Astrocyte (in vitro differentiated cells and primary cell): ENCODE data around the gene THOC6. TPM values are rescaled to one million over a fixed set of nuclear protein-coding genes. Genes with fewer than 3 reads are reported as not detected.

Experiments used
- DNase-seq: peaks from one replicate; pipeline ENCODE4 v3.0.0-alpha.2; 2010; ENCODE audit warnings: low read depth
- FAIRE-seq: peaks from 2 replicates; lab custom pipeline; 2011; peaks lifted over from hg19 to GRCh38; lab: Jason Lieb, UNC
- H2AFZ ChIP-seq: 2 replicates; pipeline ENCODE4 v1.6.0; 2012; ENCODE audit warnings: low read depth, low read length, inconsistent platforms
- H3K27ac ChIP-seq: 2 replicates; pipeline ENCODE4 v1.5.1; 2011; ENCODE audit warnings: low read depth, low read length, inconsistent platforms
- H3K27me3 ChIP-seq: 2 replicates; pipeline ENCODE4 v1.6.0; 2011; ENCODE audit warnings: low read length, inconsistent platforms; ENCODE audit not compliant: insufficient read depth
- H3K36me3 ChIP-seq: 2 replicates; pipeline ENCODE4 v1.5.1; 2011; ENCODE audit warnings: low read length, inconsistent platforms; ENCODE audit not compliant: insufficient read depth
- H3K4me1 ChIP-seq: 2 replicates; pipeline ENCODE4 v1.5.1; 2011; ENCODE audit warnings: low read length, inconsistent platforms; ENCODE audit not compliant: insufficient read depth
- H3K4me2 ChIP-seq: 2 replicates; pipeline ENCODE4 v1.6.0; 2012; ENCODE audit warnings: low read length, inconsistent platforms
- H3K4me3 ChIP-seq: 2 replicates; pipeline ENCODE4 v1.5.1; 2011; ENCODE audit warnings: low read depth, mild to moderate bottlenecking, low read length, inconsistent platforms; ENCODE audit not compliant: insufficient read depth
- H3K79me2 ChIP-seq: 2 replicates; pipeline ENCODE4 v1.6.0; 2012; ENCODE audit warnings: mild to moderate bottlenecking, low read length, inconsistent platforms; ENCODE audit not compliant: insufficient read depth
- H3K9ac ChIP-seq: 2 replicates; pipeline ENCODE4 v1.6.0; 2012; ENCODE audit warnings: mild to moderate bottlenecking, low read length, inconsistent platforms
- H3K9me3 ChIP-seq: 2 replicates; pipeline ENCODE4 v1.5.1; 2012; ENCODE audit warnings: low read depth, mild to moderate bottlenecking, low read length, inconsistent platforms; ENCODE audit not compliant: insufficient read depth
- H4K20me1 ChIP-seq: 2 replicates; pipeline ENCODE4 v1.6.0; 2012; ENCODE audit warnings: low read length, inconsistent platforms; ENCODE audit not compliant: insufficient read depth
- H3K27ac Mint-ChIP-seq: one replicate; pipeline ENCODE4 v1.8.0; 2021; ENCODE audit warnings: mild to moderate bottlenecking, mixed read lengths; ENCODE audit not compliant: unreplicated experiment
- H3K27me3 Mint-ChIP-seq: one replicate; pipeline ENCODE4 v1.8.0; 2021; ENCODE audit warnings: low read depth, mixed read lengths; ENCODE audit not compliant: unreplicated experiment
- H3K36me3 Mint-ChIP-seq: one replicate; pipeline ENCODE4 v1.8.0; 2021; ENCODE audit warnings: low read depth, mixed read lengths; ENCODE audit not compliant: unreplicated experiment
- H3K4me1 Mint-ChIP-seq: one replicate; pipeline ENCODE4 v1.8.0; 2021; ENCODE audit warnings: low read depth, mixed read lengths; ENCODE audit not compliant: unreplicated experiment
- H3K4me3 Mint-ChIP-seq: one replicate; pipeline ENCODE4 v1.8.0; 2021; ENCODE audit warnings: mild to moderate bottlenecking, moderate library complexity, mixed read lengths; ENCODE audit not compliant: unreplicated experiment
- H3K9me3 Mint-ChIP-seq: one replicate; pipeline ENCODE4 v1.8.0; 2021; ENCODE audit warnings: mild to moderate bottlenecking, mixed read lengths; ENCODE audit not compliant: unreplicated experiment
- CTCF ChIP-seq: IDR thresholded peaks from 2 replicates; pipeline ENCODE4 v1.5.1; 2011; ENCODE audit warnings: low read depth, mild to moderate bottlenecking, inconsistent platforms, low read length, moderate library complexity; ENCODE audit not compliant: insufficient read depth
- EZH2 ChIP-seq: IDR thresholded peaks from 2 replicates; pipeline ENCODE4 v1.6.1; 2012; ENCODE audit warnings: mild to moderate bottlenecking, low read length, inconsistent platforms; ENCODE audit not compliant: insufficient read depth
- total RNA-seq: library from RNA; stranded (reverse); gene quantifications from 2 replicates; pipeline ENCODE4 v1.2.1, GENCODE V29; 2021

The THOC6 gene
- total RNA-seq, 1 donor from 2014 or later = 22.3 TPM

- Histone ChIP-seq H4K20me1 (peaks cover 6% of the 10 kb centered on the region), H3K27me3 (peaks cover 17% of the 10 kb centered on the region), H3K4me2 (no peak overlapping the region), H3K79me2 (peaks cover 5% of the 10 kb centered on the region), H3K9me3 (no peaks in the 10 kb centered on the region), H3K4me3 (no peak overlapping the region), H2AFZ (no peak overlapping the region), H3K9ac (no peak overlapping the region), H3K4me1 (peaks cover 19% of the 10 kb centered on the region), H3K27ac (no peak overlapping the region), H3K36me3 (no peaks in the 10 kb centered on the region)
- no peak for TF ChIP-seq EZH2
- no peak for TF ChIP-seq CTCF
- Mint-ChIP-seq H3K27me3 (no peaks in the 10 kb centered on the region), H3K4me1 (peaks cover 14% of the 10 kb centered on the region), H3K27ac (peak overlapping the region; percentile 81), H3K4me3 (peak overlapping the region; percentile 92), H3K36me3 (peaks cover 5% of the 10 kb centered on the region), H3K9me3 (no peaks in the 10 kb centered on the region)
- DNase-seq = no peak
- no peak for FAIRE-seq
These were observed 6.5 kb upstream of the THOC6 start for GRCh38 chr16:3017344-3017743.

- Histone ChIP-seq H3K27me3 (peaks cover 11% of the 10 kb centered on the region), H3K36me3 (no peaks in the 10 kb centered on the region), H3K4me2 (peak within 1 kb of the TSS; percentile 62), H4K20me1 (peaks cover 6% of the 10 kb centered on the region), H3K79me2 (peaks cover 5% of the 10 kb centered on the region), H2AFZ (peak within 1 kb of the TSS; percentile 10), H3K27ac (no peak within 1 kb of the TSS), H3K9ac (no peak within 1 kb of the TSS), H3K4me3 (no peak within 1 kb of the TSS), H3K9me3 (no peaks in the 10 kb centered on the region), H3K4me1 (peaks cover 24% of the 10 kb centered on the region)
- Mint-ChIP-seq H3K4me1 (peaks cover 15% of the 10 kb centered on the region), H3K4me3 (peak within 1 kb of the TSS; percentile 92), H3K9me3 (no peaks in the 10 kb centered on the region), H3K36me3 (peaks cover 5% of the 10 kb centered on the region), H3K27me3 (no peaks in the 10 kb centered on the region), H3K27ac (peak within 1 kb of the TSS; percentile 95)
- peak; percentile 21 for TF ChIP-seq CTCF
- TF ChIP-seq EZH2 = no peak
- FAIRE-seq (no peak), DNase-seq (no peak)
These were observed 5.9 kb upstream of the THOC6 start, which contains the start of gene CLDN6 for GRCh38 chr16:3017794-3018506. TSS of gene CLDN6 (minus strand) at chr16:3018183. CDS start at chr16:3016021, 2,162 bp downstream.
